ENCODE results near the gene TRIM75. TPM values are rescaled to one million over a fixed set of nuclear protein-coding genes. Genes with fewer than 3 reads are reported as not detected.
A peak's percentile ranks its signal among the peaks of the same experiment; 100 is the strongest.

TRIM75 gene
- total RNA-seq, 1 donor from 2014 or later = not detected

GRCh38 chr4:165095291-165095690 lies 41.6 kb downstream of the TRIM75 start:
- no peak for TF ChIP-seq CTCF (IDR thresholded peaks at IDR 0.05)
- Mint-ChIP-seq H3K4me1 (ENCODE audit: low read depth) (no peaks in the 10 kb centered on the region), H3K27me3 (ENCODE audit: low read depth) (no peaks in the 10 kb centered on the region), H3K27ac (ENCODE audit: unreplicated experiment) (no peak overlapping the region), H3K4me3 (ENCODE audit: unreplicated experiment) (no peak overlapping the region), H3K36me3 (ENCODE audit: low read depth) (peaks cover 6% of the 10 kb centered on the region), H3K9me3 (ENCODE audit: low read depth) (no peaks in the 10 kb centered on the region)
- no peak for DNase-seq (ENCODE audit: low spot score)

- Mint-ChIP-seq H3K36me3 (ENCODE audit: low read depth) (peaks cover 8% of the 10 kb centered on the region), H3K4me1 (ENCODE audit: low read depth) (no peaks in the 10 kb centered on the region), H3K27ac (ENCODE audit: unreplicated experiment) (no peak overlapping the region), H3K4me3 (ENCODE audit: unreplicated experiment) (no peak overlapping the region), H3K27me3 (ENCODE audit: low read depth) (no peaks in the 10 kb centered on the region), H3K9me3 (ENCODE audit: low read depth) (no peaks in the 10 kb centered on the region)
- TF ChIP-seq CTCF (IDR thresholded peaks at IDR 0.05) = peak; percentile 86
- DNase-seq (ENCODE audit: low spot score) = no peak
Measured at GRCh38 chr4:165096776-165097175, 43.1 kb downstream of the TRIM75 start.

- no peaks in the 10 kb centered on the region for H3K27me3 Mint-ChIP-seq (ENCODE audit: low read depth)
- H3K27ac Mint-ChIP-seq (ENCODE audit: unreplicated experiment) = no peak overlapping the region
- DNase-seq (ENCODE audit: low spot score) = no peak
- H3K36me3 Mint-ChIP-seq (ENCODE audit: low read depth) = peaks cover 6% of the 10 kb centered on the region
- no peak overlapping the region for H3K4me3 Mint-ChIP-seq (ENCODE audit: unreplicated experiment)
- H3K9me3 Mint-ChIP-seq (ENCODE audit: low read depth) = no peaks in the 10 kb centered on the region
- H3K4me1 Mint-ChIP-seq (ENCODE audit: low read depth) = no peaks in the 10 kb centered on the region
- TF ChIP-seq CTCF (IDR thresholded peaks at IDR 0.05) = no peak
Measured at GRCh38 chr4:165101641-165102040, 48.0 kb downstream of the TRIM75 start.

- Mint-ChIP-seq H3K27me3 (ENCODE audit: low read depth) (no peaks in the 10 kb centered on the region), H3K4me3 (ENCODE audit: unreplicated experiment) (no peak overlapping the region)
Measured at GRCh38 chr4:165106518-165106917, 52.9 kb downstream of the TRIM75 start.

More at GRCh38 chr4:165106518-165106917, 52.9 kb downstream of the TRIM75 start:
- H3K36me3 Mint-ChIP-seq (ENCODE audit: low read depth) = peaks cover 2% of the 10 kb centered on the region
- TF ChIP-seq CTCF (IDR thresholded peaks at IDR 0.05) = no peak
- peaks cover 2% of the 10 kb centered on the region for H3K4me1 Mint-ChIP-seq (ENCODE audit: low read depth)
- H3K9me3 Mint-ChIP-seq (ENCODE audit: low read depth) = no peaks in the 10 kb centered on the region
- no peak for DNase-seq (ENCODE audit: low spot score)
- H3K27ac Mint-ChIP-seq (ENCODE audit: unreplicated experiment) = no peak overlapping the region

Other genes starting within 250 kb of the TRIM75 start
- not detected in 3 replicates for gene APELA, start 176.7 kb upstream of the TRIM75 start, total RNA-seq
- 0.20 to 0.79 TPM in 2 of 3 replicates, not detected in the other for gene TRIM61, start 76.2 kb upstream of the TRIM75 start, total RNA-seq
- not detected in 3 replicates for gene TRIM60, start 21.9 kb upstream of the TRIM75 start, total RNA-seq
- 13.0 to 14.0 TPM (median 13.6 TPM) in 3 replicates for gene TMEM192, start 59.0 kb downstream of the TRIM75 start, total RNA-seq
- gene KLHL2, start 153.7 kb downstream of the TRIM75 start, total RNA-seq = 14.3 to 19.3 TPM (median 16.0 TPM) in 3 replicates

Measured in chondrocyte (in vitro differentiated cells).